ENCODE data around the gene DPYSL4. TPM values are rescaled to one million over a fixed set of nuclear protein-coding genes. Genes with fewer than 3 reads are reported as not detected.

Gene DPYSL4
- polyA plus RNA-seq, 3 donors, result 0.08 TPM; not detected in 2

DNA sequence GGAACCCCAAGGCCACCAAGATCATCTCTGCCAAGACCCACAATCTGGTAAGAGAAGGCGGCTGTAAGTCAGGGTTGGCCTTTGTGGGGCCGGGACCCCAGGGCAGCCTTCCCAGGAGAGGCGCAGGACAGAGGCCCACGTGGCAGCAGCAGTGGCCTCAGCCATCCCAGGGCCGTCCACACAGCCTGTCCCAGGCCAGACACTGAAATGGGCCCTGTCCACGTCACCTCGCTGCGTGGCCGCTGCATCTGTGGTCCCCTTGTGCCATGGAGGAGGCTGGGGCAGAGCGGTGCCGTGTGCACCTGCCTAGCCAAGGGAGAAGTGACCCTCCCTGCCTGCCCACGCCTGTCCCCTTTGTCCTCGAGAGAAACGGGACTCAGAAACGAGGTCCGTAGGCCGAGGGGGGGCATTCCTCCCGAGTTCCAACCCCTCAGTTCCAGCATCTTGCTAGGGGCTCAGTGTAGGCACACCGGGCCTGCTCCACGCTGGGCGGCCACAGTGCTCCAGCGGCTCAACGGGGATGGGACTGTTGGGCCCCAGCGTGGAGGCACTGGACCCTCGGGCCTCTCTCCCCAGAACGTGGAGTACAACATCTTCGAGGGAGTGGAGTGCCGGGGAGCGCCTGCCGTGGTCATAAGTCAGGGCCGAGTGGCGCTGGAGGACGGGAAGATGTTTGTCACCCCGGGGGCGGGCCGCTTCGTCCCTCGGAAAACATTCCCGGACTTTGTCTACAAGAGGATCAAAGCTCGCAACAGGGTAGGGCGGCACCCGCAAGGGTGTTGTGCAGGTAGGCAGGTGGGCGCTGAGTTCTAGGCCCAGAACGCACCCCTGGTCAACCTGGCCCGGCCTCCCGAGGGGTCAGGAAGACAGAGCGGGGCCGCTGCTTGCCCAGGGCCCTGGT is 15.6 kb downstream of the DPYSL4 start:
- no peak for DNase-seq
- Histone ChIP-seq H4K20me1 (ENCODE audit: insufficient read depth, low read length) (no peaks in the 10 kb centered on the region), H2AFZ (ENCODE audit: insufficient read depth, low read depth, low read length, poor library complexity, severe bottlenecking) (no peak overlapping the region), H3K27ac (ENCODE audit: low read depth in 1 of 2, low read length in 2 of 2) (no peak overlapping the region), H3K27me3 (ENCODE audit: control insufficient read depth in 2 of 2, insufficient read depth in 2 of 2, low read length in 2 of 2) (no peaks in the 10 kb centered on the region), H3K79me2 (ENCODE audit: insufficient read depth, low read length) (no peaks in the 10 kb centered on the region), H3K4me3 (replicated peaks in 1 of 3; ENCODE audit: low read depth in 2 of 3, low read length in 3 of 3) (no peak overlapping the region), H3K9ac (ENCODE audit: insufficient read depth, low read length, poor library complexity, severe bottlenecking) (no peak overlapping the region), H3K4me2 (replicated peaks; ENCODE audit: extremely low read depth, low read length, poor library complexity, severe bottlenecking) (no peak overlapping the region), H3K36me3 (replicated peaks in 1 of 2; ENCODE audit: control insufficient read depth in 1 of 2, insufficient read depth in 2 of 2, low read length in 2 of 2) (no peaks in the 10 kb centered on the region), H3K9me3 (replicated peaks in 1 of 2; ENCODE audit: control insufficient read depth in 1 of 2, insufficient read depth in 1 of 2, low read length in 2 of 2) (no peaks in the 10 kb centered on the region), H3K4me1 (ENCODE audit: control insufficient read depth in 1 of 2, insufficient read depth in 2 of 2, low read length in 2 of 2) (no peaks in the 10 kb centered on the region)
- H3K4me3 Mint-ChIP-seq, result no peak overlapping the region
- TF ChIP-seq, protein P1, sequence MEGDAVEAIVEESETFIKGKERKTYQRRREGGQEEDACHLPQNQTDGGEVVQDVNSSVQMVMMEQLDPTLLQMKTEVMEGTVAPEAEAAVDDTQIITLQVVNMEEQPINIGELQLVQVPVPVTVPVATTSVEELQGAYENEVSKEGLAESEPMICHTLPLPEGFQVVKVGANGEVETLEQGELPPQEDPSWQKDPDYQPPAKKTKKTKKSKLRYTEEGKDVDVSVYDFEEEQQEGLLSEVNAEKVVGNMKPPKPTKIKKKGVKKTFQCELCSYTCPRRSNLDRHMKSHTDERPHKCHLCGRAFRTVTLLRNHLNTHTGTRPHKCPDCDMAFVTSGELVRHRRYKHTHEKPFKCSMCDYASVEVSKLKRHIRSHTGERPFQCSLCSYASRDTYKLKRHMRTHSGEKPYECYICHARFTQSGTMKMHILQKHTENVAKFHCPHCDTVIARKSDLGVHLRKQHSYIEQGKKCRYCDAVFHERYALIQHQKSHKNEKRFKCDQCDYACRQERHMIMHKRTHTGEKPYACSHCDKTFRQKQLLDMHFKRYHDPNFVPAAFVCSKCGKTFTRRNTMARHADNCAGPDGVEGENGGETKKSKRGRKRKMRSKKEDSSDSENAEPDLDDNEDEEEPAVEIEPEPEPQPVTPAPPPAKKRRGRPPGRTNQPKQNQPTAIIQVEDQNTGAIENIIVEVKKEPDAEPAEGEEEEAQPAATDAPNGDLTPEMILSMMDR (IDR thresholded peaks at IDR 0.05), result no peak
- WGBS (ENCODE audit: insufficient coverage), result 95% methylated on average over 45 of the region's 48 CpGs
- H3K9me3 Mint-ChIP-seq, result no peaks in the 10 kb centered on the region
- no peaks in the 10 kb centered on the region for H3K4me1 Mint-ChIP-seq
- no peak overlapping the region for H3K27ac Mint-ChIP-seq
- peaks cover 0 to 4% of the 10 kb centered on the region in 2 donors for H3K36me3 Mint-ChIP-seq
- peaks cover 0 to 4% (median 1%) of the 10 kb centered on the region in 3 donors for H3K27me3 Mint-ChIP-seq (ENCODE audit: low read depth in 3 of 3)
- intact Hi-C loops (cut with micrococcal nuclease), result no loop called here

DNA sequence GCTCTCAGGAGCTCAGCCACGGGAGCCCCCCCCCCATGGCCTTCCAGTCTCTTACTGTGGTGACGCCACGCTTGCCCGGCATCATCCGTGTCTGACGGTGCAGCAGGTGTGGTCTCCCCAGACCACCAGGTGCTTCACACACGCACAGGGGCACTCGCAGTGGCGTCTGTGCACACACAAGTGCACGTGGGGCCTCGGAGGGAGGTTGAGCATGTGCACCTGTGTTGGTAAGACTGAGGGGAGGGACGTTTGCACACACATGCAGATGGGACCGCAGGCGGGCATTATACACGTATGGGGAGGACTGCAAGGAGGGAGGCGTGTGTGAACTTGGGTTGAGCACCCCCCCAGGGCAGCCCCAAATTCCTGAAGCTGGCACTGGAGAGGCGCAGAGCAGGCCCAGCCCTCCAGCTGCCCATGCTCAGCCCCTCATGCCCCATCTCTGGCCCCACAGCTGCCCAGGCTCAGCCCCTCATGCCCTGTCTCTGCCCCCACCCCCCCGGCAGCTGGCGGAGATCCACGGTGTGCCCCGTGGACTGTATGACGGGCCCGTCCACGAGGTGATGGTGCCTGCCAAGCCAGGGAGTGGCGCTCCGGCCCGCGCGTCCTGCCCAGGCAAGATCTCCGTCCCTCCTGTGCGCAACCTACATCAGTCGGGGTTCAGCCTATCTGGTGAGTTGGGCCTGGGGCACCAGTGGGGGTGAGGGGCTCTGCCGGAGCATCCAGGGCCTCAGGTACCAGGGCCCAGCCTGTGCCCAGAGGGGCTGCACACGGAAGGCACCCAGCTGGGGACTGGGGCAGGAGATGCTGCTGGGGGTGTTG is 16.7 kb downstream of the DPYSL4 start:
- H3K9me3 ChIP-seq (replicated peaks in 1 of 2; ENCODE audit: control insufficient read depth in 1 of 2, insufficient read depth in 1 of 2, low read length in 2 of 2), result no peaks in the 10 kb centered on the region
- Mint-ChIP-seq H3K4me3 (no peak overlapping the region), H3K4me1 (no peaks in the 10 kb centered on the region)

More for the DNA sequence above, 16.7 kb downstream of the DPYSL4 start:
- Histone ChIP-seq H3K9ac (ENCODE audit: insufficient read depth, low read length, poor library complexity, severe bottlenecking) (no peak overlapping the region), H3K4me1 (ENCODE audit: control insufficient read depth in 1 of 2, insufficient read depth in 2 of 2, low read length in 2 of 2) (no peaks in the 10 kb centered on the region), H3K27ac (ENCODE audit: low read depth in 1 of 2, low read length in 2 of 2) (no peak overlapping the region), H3K36me3 (replicated peaks in 1 of 2; ENCODE audit: control insufficient read depth in 1 of 2, insufficient read depth in 2 of 2, low read length in 2 of 2) (no peaks in the 10 kb centered on the region), H2AFZ (ENCODE audit: insufficient read depth, low read depth, low read length, poor library complexity, severe bottlenecking) (no peak overlapping the region), H3K4me2 (replicated peaks; ENCODE audit: extremely low read depth, low read length, poor library complexity, severe bottlenecking) (no peak overlapping the region), H3K27me3 (ENCODE audit: control insufficient read depth in 2 of 2, insufficient read depth in 2 of 2, low read length in 2 of 2) (no peaks in the 10 kb centered on the region), H3K79me2 (ENCODE audit: insufficient read depth, low read length) (no peaks in the 10 kb centered on the region), H4K20me1 (ENCODE audit: insufficient read depth, low read length) (no peaks in the 10 kb centered on the region), H3K4me3 (replicated peaks in 1 of 3; ENCODE audit: low read depth in 2 of 3, low read length in 3 of 3) (no peak overlapping the region)
- no peak for DNase-seq
- Mint-ChIP-seq H3K27me3 (ENCODE audit: low read depth in 3 of 3) (peaks cover 0 to 4% (median 1%) of the 10 kb centered on the region in 3 donors), H3K9me3 (no peaks in the 10 kb centered on the region), H3K36me3 (peaks cover 0 to 7% of the 10 kb centered on the region in 2 donors), H3K27ac (no peak overlapping the region)
- 91% methylated on average over 27 of the region's 34 CpGs for WGBS (ENCODE audit: insufficient coverage)
- TF ChIP-seq, protein P1 (IDR thresholded peaks at IDR 0.05), result no peak
- intact Hi-C loops (cut with micrococcal nuclease), result no loop called here
